Activated naive CD4-positive, alpha-beta T cell treated with anti-CD3 and anti-CD28 coated beads, Interleukin-2, amount 50 U/mL, for 72 hours (primary cell): ENCODE results near the gene NTM. TPM values are rescaled to one million over a fixed set of nuclear protein-coding genes. Genes with fewer than 3 reads are reported as not detected.

Experiments used
- ATAC-seq, 2 donors: fragments of 150-1000 bp; cut with Tn5 transposase; 2 replicates each; pipeline ENCODE4 v1.10.0; 2021; ENCODE audit warnings: mild to moderate bottlenecking in 2 of 2, moderate library complexity in 2 of 2
- DNase-seq, 2 donors: peaks; one replicate each; pipeline ENCODE4 v3.0.0; 2021 to 2022; ENCODE audit warnings: low spot score in 2 of 2
- H3K27ac Mint-ChIP-seq, 2 donors: one replicate each; pipeline ENCODE4 v1.8.0; 2022; ENCODE audit warnings: mild to moderate bottlenecking in 2 of 2, mixed read lengths in 2 of 2
- H3K36me3 Mint-ChIP-seq, 2 donors: one replicate each; pipeline ENCODE4 v1.8.0; 2022; ENCODE audit warnings: mixed read lengths in 2 of 2
- H3K9me3 Mint-ChIP-seq, 2 donors: one replicate each; pipeline ENCODE4 v1.8.0; 2022; ENCODE audit warnings: mixed read lengths in 2 of 2
- total RNA-seq, 2 donors: library from RNA; stranded (reverse); gene quantifications; one replicate each; pipeline ENCODE4 v1.2.3, GENCODE V29; 2022

The NTM gene
- total RNA-seq, 2 donors from 2014 or later, result not detected

GRCh38 chr11:131802440-131803115, 432.2 kb downstream of the NTM start:
- Mint-ChIP-seq H3K9me3 (peaks cover 4 to 11% of the 10 kb centered on the region in 2 donors), H3K36me3 (peaks cover 0 to 4% of the 10 kb centered on the region in 2 donors), H3K27ac (no peak overlapping the region)
- no peak for ATAC-seq
- no peak for DNase-seq

- H3K36me3 Mint-ChIP-seq, result peaks cover 0 to 4% of the 10 kb centered on the region in 2 donors
- peaks cover 4 to 11% of the 10 kb centered on the region in 2 donors for H3K9me3 Mint-ChIP-seq
- no peak for ATAC-seq
- no peak overlapping the region for H3K27ac Mint-ChIP-seq
- DNase-seq, result no peak
These were observed 437.5 kb downstream of the NTM start for GRCh38 chr11:131807876-131808275.

GRCh38 chr11:131808470-131808869, 438.1 kb downstream of the NTM start:
- no peak for ATAC-seq
- H3K9me3 Mint-ChIP-seq, result peaks cover 4 to 11% of the 10 kb centered on the region in 2 donors
- DNase-seq, result no peak
- H3K36me3 Mint-ChIP-seq, result peaks cover 0 to 4% of the 10 kb centered on the region in 2 donors
- H3K27ac Mint-ChIP-seq, result no peak overlapping the region

- H3K9me3 Mint-ChIP-seq, result peaks cover 3% of the 10 kb centered on the region in 2 donors
- H3K27ac Mint-ChIP-seq, result no peak overlapping the region
- DNase-seq, result no peak
- ATAC-seq, result no peak
- H3K36me3 Mint-ChIP-seq, result peaks cover 0 to 4% of the 10 kb centered on the region in 2 donors
These were observed 438.9 kb downstream of the NTM start for GRCh38 chr11:131809203-131809918.

GRCh38 chr11:131810541-131810940, 440.1 kb downstream of the NTM start:
- no peaks in the 10 kb centered on the region for H3K36me3 Mint-ChIP-seq
- no peak overlapping the region for H3K27ac Mint-ChIP-seq
- ATAC-seq (no peak), DNase-seq (no peak)
- H3K9me3 Mint-ChIP-seq, result no peaks in the 10 kb centered on the region

- ATAC-seq (no peak), DNase-seq (no peak)
- Mint-ChIP-seq H3K36me3 (no peaks in the 10 kb centered on the region), H3K9me3 (no peaks in the 10 kb centered on the region), H3K27ac (no peak overlapping the region)
These were observed 441.0 kb downstream of the NTM start for GRCh38 chr11:131811383-131811782.

- Mint-ChIP-seq H3K9me3 (no peaks in the 10 kb centered on the region), H3K36me3 (no peaks in the 10 kb centered on the region), H3K27ac (no peak overlapping the region)
- ATAC-seq (no peak), DNase-seq (no peak)
These were observed 443.7 kb downstream of the NTM start for GRCh38 chr11:131814108-131814507.

GRCh38 chr11:131815590-131815989, 445.2 kb downstream of the NTM start:
- DNase-seq, result no peak
- no peak for ATAC-seq
- Mint-ChIP-seq H3K27ac (no peak overlapping the region), H3K36me3 (no peaks in the 10 kb centered on the region), H3K9me3 (peaks cover 0 to 3% of the 10 kb centered on the region in 2 donors)

GRCh38 chr11:131816051-131816450, 445.6 kb downstream of the NTM start:
- Mint-ChIP-seq H3K9me3 (peaks cover 0 to 3% of the 10 kb centered on the region in 2 donors), H3K36me3 (no peaks in the 10 kb centered on the region), H3K27ac (no peak overlapping the region)
- no peak for DNase-seq
- no peak for ATAC-seq

- DNase-seq, result no peak
- Mint-ChIP-seq H3K9me3 (peaks cover 0 to 3% of the 10 kb centered on the region in 2 donors), H3K36me3 (no peaks in the 10 kb centered on the region), H3K27ac (no peak overlapping the region)
- no peak for ATAC-seq
These were observed 447.3 kb downstream of the NTM start for GRCh38 chr11:131817687-131818188.

- ATAC-seq (no peak), DNase-seq (no peak)
- Mint-ChIP-seq H3K9me3 (peaks cover 0 to 3% of the 10 kb centered on the region in 2 donors), H3K27ac (no peak overlapping the region), H3K36me3 (no peaks in the 10 kb centered on the region)
These were observed 449.4 kb downstream of the NTM start for GRCh38 chr11:131819865-131820264.

GRCh38 chr11:131822506-131822905, 452.1 kb downstream of the NTM start:
- ATAC-seq (no peak), DNase-seq (no peak)
- H3K27ac Mint-ChIP-seq, result no peak overlapping the region
- H3K9me3 Mint-ChIP-seq, result peaks cover 0 to 3% of the 10 kb centered on the region in 2 donors
- H3K36me3 Mint-ChIP-seq, result no peaks in the 10 kb centered on the region

GRCh38 chr11:131823772-131824171, 453.4 kb downstream of the NTM start:
- no peak for DNase-seq
- Mint-ChIP-seq H3K27ac (no peak overlapping the region), H3K36me3 (no peaks in the 10 kb centered on the region), H3K9me3 (peaks cover 0 to 3% of the 10 kb centered on the region in 2 donors)
- ATAC-seq, result no peak

GRCh38 chr11:131824771-131825170, 454.4 kb downstream of the NTM start:
- H3K27ac Mint-ChIP-seq, result no peak overlapping the region

GRCh38 chr11:131827430-131827829, 457.0 kb downstream of the NTM start:
- Mint-ChIP-seq H3K36me3 (no peaks in the 10 kb centered on the region), H3K9me3 (no peaks in the 10 kb centered on the region), H3K27ac (no peak overlapping the region)
- ATAC-seq (no peak), DNase-seq (no peak)

More at GRCh38 chr11:131824771-131825170, 454.4 kb downstream of the NTM start:
- no peak for ATAC-seq
- Mint-ChIP-seq H3K9me3 (no peaks in the 10 kb centered on the region), H3K36me3 (no peaks in the 10 kb centered on the region)
- DNase-seq, result no peak

- no peak for DNase-seq
- ATAC-seq, result no peak
- Mint-ChIP-seq H3K36me3 (no peaks in the 10 kb centered on the region), H3K9me3 (peaks cover 0 to 3% of the 10 kb centered on the region in 2 donors), H3K27ac (no peak overlapping the region)
These were observed 459.3 kb downstream of the NTM start for GRCh38 chr11:131829725-131830124.

GRCh38 chr11:131832079-131832478, 461.7 kb downstream of the NTM start:
- H3K27ac Mint-ChIP-seq, result no peak overlapping the region
- no peak for ATAC-seq
- peaks cover 0 to 3% of the 10 kb centered on the region in 2 donors for H3K9me3 Mint-ChIP-seq
- DNase-seq, result no peak
- no peaks in the 10 kb centered on the region for H3K36me3 Mint-ChIP-seq
